Measurements from ENCODE around the gene DGAT2.

GRCh38 chr11:75802913-75803820 is 34.6 kb downstream of the DGAT2 start:
- TF ChIP-seq CTCF (IDR thresholded peaks at IDR 0.05; ENCODE audit: low read depth, low read length, missing input control) = peak; percentile 84
- TF ChIP-seq REST (IDR thresholded peaks at IDR 0.05) = no peak
- TF ChIP-seq RXRA (IDR thresholded peaks at IDR 0.05) = no peak

Data from liver (tissue), 3 donors.